ENCODE results near the gene EFNA1.

Gene EFNA1, protein sequence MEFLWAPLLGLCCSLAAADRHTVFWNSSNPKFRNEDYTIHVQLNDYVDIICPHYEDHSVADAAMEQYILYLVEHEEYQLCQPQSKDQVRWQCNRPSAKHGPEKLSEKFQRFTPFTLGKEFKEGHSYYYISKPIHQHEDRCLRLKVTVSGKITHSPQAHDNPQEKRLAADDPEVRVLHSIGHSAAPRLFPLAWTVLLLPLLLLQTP

DNA sequence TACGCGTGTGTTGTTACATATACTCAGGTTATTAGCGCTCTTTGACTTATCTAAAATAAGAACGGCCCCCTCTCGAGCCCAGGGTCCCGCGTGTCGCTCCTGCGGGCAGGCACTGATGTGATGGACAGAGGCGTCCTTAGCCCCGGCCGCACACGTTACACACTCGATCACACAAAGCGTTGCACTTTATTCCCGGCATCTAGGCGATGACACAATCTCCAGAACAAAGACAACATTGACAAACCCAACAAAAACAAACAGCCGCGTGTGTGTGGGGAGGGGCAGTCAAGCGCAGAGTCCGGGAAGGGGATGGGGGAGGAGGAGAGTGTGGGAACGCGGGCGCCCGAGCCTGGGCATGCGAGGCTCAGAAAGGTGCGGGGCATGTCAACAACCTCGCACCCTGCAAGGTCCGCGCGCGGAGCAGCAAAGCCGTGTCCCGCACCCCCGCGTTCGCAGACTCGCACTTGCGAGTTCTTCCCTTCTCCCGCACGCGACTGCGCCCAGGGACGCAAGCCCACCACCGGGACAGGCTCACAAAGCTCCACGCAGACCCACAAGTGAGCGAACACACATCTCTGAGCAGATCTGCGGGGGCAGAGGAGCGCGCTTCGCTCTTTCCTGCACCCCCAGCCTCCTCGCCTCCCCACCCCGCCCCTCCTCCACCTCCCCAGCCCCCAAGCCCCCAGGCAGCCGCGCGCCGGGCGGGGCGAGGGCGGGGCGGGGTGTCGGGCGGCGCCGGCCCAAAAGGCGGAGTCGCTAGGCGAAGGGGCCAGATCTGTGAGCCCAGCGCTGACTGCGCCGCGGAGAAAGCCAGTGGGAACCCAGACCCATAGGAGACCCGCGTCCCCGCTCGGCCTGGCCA lies at the start of gene EFNA1:
TSS of gene EFNA1 (plus strand) at position 772 of the 862 bp plus-strand sequence. CDS start 102 bp downstream, outside the sequence.
- H3K9me3 Mint-ChIP-seq, result no peaks in the 10 kb centered on the region
- DNase-seq (peak; percentile 38), ATAC-seq (peak; percentile 50)
- peak within 1 kb of the TSS; percentile 43 for H3K27ac Mint-ChIP-seq
- H3K4me1 Mint-ChIP-seq, result peaks cover 29% of the 10 kb centered on the region
- no peaks in the 10 kb centered on the region for H3K36me3 Mint-ChIP-seq (ENCODE audit: low read depth)
- H3K4me3 Mint-ChIP-seq, result peak within 1 kb of the TSS; percentile 73
- H3K27me3 Mint-ChIP-seq, result peaks cover 19% of the 10 kb centered on the region

DNA sequence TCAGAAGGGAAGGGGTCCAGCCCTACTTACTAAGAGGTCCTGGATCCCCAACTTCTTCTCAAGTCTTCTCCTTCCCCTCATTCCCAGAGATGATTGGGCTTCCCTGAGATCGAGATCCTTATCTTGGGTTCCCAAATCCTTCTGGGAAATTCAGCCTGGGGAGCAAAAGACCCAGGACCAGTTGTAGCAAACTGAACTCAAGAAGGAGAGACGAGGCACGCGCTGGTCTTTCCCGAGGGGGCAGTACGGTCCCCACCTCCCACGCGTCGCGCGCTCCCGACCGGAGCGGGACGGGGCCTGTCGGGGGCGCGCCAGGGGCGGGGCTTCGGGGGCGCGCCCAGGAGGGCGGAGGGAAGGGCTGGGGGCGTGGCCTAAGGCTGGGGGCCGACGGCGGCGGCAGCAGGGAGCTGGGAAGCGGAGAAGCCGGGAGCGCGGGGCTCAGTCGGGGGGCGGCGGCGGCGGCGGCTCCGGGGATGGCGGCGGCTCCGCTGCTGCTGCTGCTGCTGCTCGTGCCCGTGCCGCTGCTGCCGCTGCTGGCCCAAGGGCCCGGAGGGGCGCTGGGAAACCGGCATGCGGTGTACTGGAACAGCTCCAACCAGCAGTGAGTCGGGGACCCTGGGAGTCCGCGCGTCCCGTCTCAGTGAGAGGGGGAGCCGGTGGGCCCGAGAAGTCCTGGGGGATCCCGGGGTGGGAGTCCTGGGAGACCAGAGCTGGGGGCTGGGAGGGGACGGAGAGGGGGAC lies 49.0 kb upstream of the EFNA1 start, which contains the start of gene EFNA3:
TSS of gene EFNA3 (plus strand) at position 369 of the 741 bp plus-strand sequence. CDS start at position 474, 105 bp downstream.
- ATAC-seq (peak; percentile 17), DNase-seq (peak; percentile 76)
- Mint-ChIP-seq H3K36me3 (ENCODE audit: low read depth) (no peaks in the 10 kb centered on the region), H3K27ac (peak within 1 kb of the TSS; percentile 67), H3K4me1 (peaks cover 33% of the 10 kb centered on the region), H3K4me3 (peak within 1 kb of the TSS; percentile 59), H3K27me3 (peaks cover 37% of the 10 kb centered on the region), H3K9me3 (no peaks in the 10 kb centered on the region)

DNA sequence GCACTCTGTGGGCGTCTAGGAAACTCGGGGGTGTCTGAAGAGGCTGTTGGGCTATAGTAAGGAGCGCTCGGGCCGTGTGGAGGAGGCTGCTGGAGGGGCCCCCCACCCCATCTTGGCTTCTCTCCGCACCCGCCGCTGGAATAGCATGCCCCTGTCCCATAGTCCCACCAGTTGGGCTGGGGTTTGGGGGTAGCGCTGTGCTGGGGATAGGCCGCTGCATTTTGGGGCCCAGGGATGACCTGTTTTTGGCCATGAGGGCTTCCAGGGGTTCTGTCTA lies 48.5 kb upstream of the EFNA1 start:
- Mint-ChIP-seq H3K27ac (no peak overlapping the region), H3K4me1 (peaks cover 33% of the 10 kb centered on the region), H3K36me3 (ENCODE audit: low read depth) (no peaks in the 10 kb centered on the region), H3K4me3 (peak overlapping the region; percentile 59), H3K27me3 (peaks cover 42% of the 10 kb centered on the region), H3K9me3 (no peaks in the 10 kb centered on the region)
- no peak for ATAC-seq
- no peak for DNase-seq

DNA sequence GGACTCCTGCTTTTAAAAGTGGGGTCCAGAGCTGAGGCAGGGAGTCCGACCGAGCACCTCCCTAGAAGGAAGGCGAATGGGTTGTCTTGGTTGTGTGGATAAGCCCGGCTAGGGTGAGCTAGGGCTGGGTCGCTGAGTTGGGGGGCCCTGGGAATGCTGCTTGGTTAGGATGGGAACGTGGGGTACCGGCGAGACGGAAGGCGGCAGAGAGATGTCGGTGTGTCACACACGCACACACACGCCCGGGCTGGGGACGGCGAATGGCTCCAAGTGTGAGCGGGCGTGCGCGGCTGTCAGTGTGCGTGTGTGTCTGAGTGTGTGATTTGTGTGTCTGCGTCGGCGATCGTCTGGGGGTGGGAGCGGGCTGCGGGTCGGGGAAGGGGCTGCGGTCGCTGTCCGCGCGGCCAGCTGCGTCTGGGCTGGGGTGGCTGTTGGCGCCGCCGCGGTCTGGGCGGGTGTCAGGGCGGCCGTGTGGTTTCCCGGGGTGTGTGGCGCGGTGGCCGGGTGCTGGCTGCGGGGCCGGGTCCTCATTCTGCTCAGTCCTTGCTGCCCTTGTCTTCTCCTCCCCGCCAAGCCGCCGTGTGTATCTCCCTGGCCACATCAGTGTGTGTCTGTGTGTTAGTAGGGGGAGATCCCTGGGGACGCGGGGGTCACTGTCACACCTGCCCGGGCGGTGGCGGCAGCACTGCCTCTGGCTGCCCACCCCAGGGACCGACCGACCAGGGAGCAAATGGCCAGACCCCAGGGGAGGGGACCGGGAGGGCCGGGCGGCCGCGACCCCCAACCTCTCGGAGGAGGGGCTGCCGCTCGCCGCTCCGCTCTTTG lies 48.0 kb upstream of the EFNA1 start:
- Mint-ChIP-seq H3K27me3 (peaks cover 45% of the 10 kb centered on the region), H3K4me3 (peak overlapping the region; percentile 59), H3K36me3 (ENCODE audit: low read depth) (no peaks in the 10 kb centered on the region), H3K4me1 (peaks cover 38% of the 10 kb centered on the region), H3K27ac (peak overlapping the region; percentile 67), H3K9me3 (no peaks in the 10 kb centered on the region)
- DNase-seq (no peak), ATAC-seq (no peak)

DNA sequence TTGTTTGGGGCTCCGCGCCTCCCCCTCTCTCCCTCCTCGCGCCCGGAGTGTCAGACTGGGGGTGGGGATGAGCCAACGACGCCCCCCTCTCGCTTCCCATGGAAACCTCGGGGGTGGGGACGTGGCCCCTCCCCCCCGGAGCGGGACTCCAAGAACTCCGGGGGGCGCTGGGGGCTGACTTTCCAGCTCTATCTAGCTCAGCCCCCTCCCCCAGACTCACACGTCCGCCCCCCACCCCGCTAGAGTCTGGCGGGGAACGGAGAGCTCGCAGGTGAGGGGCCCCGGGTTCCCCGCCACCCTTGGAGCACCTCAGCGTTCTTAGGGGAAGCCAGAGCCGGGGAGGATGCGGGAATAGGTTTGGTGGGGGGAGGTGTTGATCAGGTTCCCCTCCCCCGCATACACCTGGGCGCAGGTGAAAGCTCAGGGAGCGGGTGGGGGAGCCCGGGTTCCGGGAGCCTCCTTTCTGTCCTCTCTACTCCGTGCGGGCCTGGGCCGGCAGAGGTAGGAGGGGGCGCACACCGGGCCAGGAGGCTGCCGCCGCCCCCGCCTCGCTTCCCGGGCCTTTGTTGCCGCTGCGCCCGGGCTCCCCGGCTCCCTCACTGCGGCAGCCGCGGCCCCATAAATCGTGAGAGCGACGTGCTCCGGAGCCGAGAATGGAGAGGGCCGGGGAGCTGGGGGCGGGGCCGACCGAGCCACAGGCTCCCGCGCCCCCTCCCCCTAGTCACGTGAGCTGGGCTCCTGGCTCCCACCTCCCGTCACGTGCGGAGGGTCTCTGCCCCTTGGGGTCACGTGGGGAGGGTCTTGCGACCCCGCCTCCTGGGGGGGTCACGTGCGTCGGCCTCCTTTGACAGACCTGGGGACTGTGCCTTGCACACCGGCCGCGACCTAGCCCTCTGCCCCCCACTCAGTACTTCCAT lies 47.1 kb upstream of the EFNA1 start:
- Mint-ChIP-seq H3K27ac (no peak overlapping the region), H3K36me3 (ENCODE audit: low read depth) (no peaks in the 10 kb centered on the region), H3K27me3 (peaks cover 45% of the 10 kb centered on the region), H3K4me1 (peaks cover 42% of the 10 kb centered on the region), H3K9me3 (no peaks in the 10 kb centered on the region), H3K4me3 (peak overlapping the region; percentile 43)
- DNase-seq, result no peak
- ATAC-seq, result no peak

DNA sequence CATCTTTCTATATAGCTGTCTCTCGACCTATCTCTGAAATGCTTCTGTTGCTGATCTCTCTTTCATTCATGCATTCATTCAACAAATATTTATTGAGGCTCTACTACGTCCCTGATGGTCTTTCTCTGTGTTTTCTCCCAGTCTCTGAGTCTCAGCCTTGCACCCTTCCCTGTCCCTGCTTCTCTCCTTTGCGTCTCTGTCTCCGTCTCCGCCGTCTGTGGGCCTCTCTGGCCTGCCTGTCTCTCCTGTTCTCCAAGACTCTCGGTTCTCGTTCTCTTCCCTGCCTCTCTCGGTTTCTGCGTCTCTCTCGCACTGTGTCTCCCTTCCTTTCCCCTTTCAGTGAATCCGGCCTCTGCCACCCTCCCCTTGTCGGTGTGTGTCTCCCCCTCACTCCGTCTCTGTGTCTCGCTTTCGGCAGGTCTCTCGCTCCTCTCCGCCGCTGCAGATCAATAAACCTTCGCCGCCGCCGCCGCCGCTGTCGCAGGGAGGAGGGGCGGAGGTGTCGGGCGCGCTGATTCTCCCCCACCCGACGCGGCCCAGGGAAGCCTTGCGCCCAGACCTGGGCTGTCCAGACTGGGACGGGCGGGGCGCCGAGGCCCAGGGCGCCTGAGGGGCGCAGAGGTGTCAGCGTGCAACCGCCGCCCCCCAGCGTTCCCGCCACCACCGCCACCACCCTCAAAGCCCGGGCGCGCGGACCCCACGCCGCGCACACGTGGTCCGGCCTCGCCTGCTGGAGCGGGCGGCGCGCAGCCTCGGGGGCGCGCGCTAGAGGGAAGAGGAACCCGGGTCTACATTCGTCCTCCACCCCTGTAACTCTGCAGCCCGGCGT lies 46.0 kb upstream of the EFNA1 start:
- Mint-ChIP-seq H3K27ac (peak overlapping the region; percentile 5), H3K36me3 (ENCODE audit: low read depth) (no peaks in the 10 kb centered on the region), H3K27me3 (peaks cover 45% of the 10 kb centered on the region), H3K4me3 (peak overlapping the region; percentile 43), H3K4me1 (peaks cover 49% of the 10 kb centered on the region), H3K9me3 (no peaks in the 10 kb centered on the region)
- DNase-seq (peak; percentile 34), ATAC-seq (no peak)

DNA sequence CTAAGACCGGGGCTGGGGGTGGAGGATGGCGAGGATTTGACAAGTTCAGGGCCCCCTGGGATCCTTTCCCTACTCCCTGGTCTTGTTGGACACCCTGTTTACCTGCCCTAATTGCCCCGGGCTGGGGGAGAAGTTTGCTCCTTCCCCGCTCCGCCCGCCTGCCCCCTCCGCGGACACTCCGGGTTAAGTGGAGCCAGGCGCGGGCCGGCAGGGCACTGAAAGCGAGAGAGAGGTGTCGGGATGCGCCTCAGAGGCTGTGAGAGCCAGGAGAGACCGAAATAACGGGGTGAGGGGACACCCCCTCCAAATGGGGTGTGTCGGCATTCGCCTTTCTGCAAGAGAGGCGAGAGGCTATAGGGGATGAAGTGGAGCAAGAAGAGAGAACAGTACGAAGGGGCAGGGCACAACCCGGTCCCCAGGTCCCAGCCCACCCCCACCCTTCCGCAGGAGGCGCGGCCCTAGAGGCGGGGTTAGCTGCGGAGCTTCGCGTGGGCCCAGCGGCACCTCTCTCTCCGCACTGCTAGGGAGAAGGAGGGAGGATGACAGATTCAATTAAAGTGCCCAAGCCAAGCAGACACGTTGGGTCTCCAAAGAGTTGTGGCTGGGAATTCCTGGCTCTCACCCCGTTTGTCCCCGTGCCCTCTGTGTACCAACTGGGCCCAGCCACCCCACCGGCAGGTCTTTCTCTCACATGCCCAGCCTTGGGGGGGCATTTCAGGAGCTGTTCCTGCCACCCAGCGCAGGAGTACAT lies 45.2 kb upstream of the EFNA1 start:
- Mint-ChIP-seq H3K4me3 (no peak overlapping the region), H3K27me3 (peaks cover 45% of the 10 kb centered on the region), H3K9me3 (no peaks in the 10 kb centered on the region), H3K27ac (no peak overlapping the region), H3K4me1 (peaks cover 49% of the 10 kb centered on the region), H3K36me3 (ENCODE audit: low read depth) (no peaks in the 10 kb centered on the region)
- ATAC-seq (no peak), DNase-seq (no peak)

DNA sequence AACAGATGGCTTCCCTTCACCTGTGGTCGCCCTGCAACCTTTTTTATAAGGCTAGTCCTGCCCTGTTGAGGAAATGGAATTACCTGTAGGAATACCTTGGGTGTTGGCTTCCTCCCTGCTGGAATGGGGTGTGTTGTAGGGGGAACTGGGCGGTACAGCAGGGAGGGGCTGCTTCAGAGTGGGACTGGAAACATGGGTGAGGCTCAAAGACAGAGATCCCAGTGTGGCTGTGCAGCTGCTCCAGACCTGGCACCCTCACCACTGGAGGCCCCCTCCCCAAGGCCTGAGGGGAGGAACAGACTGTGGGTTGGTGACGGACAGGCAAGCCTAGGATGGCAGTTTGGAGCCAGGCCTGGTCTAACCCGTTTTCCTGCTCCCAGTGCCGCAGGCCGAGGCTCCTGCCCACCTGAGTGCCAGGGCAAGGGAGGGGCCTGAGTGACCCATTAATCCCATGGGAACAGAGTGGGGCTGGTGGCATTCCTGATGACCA lies 44.6 kb upstream of the EFNA1 start:
- H3K4me3 Mint-ChIP-seq, result no peak overlapping the region
- ATAC-seq, result no peak
- H3K9me3 Mint-ChIP-seq, result no peaks in the 10 kb centered on the region
- H3K4me1 Mint-ChIP-seq, result peaks cover 49% of the 10 kb centered on the region
- peaks cover 45% of the 10 kb centered on the region for H3K27me3 Mint-ChIP-seq
- H3K27ac Mint-ChIP-seq, result no peak overlapping the region
- no peaks in the 10 kb centered on the region for H3K36me3 Mint-ChIP-seq (ENCODE audit: low read depth)
- no peak for DNase-seq

DNA sequence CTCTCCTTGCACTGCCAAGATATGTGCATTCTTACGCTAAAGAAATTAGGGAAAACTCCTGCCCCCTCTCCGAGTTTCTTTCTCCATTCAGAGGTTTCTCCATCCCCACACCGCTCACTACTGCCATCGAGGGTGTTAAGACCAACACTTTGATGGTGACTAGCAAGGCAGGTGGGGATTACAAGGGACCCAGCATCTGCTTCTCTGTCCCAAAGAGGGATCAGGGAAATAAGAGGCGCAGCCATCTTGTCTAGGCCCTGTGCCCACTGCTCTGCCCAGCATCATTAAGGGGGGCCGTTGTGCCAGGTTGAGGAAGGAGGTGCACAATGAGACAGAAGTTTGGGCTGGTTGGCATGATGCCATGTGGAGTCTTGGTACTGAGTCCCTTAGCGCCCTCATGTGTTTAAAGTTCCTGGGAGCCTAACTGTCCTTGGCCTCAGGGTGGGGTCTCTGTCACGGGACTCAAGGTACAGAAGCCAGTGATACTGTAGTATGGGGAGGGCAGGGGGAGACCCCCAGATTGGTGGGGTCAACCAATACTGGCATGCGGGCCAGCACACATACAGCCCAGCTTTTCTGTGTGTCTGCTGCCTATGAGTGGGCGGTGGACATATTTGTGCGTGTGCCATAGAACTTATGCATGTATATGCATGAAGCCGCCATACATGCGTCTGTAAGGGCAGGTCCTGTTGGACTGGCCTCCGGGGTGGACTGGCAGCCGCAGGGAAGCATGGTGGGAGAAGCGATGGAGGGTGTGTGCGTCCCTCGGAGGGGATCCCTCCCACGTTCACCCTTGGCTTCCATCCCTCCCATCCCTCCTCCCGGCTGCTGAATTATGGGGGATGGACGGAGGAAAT lies 43.6 kb upstream of the EFNA1 start:
- DNase-seq (peak; percentile 52), ATAC-seq (no peak)
- H3K27me3 Mint-ChIP-seq, result peaks cover 42% of the 10 kb centered on the region
- no peaks in the 10 kb centered on the region for H3K9me3 Mint-ChIP-seq
- H3K36me3 Mint-ChIP-seq (ENCODE audit: low read depth), result no peaks in the 10 kb centered on the region
- peaks cover 44% of the 10 kb centered on the region for H3K4me1 Mint-ChIP-seq
- H3K27ac Mint-ChIP-seq, result peak overlapping the region; percentile 96
- H3K4me3 Mint-ChIP-seq, result peak overlapping the region; percentile 91

DNA sequence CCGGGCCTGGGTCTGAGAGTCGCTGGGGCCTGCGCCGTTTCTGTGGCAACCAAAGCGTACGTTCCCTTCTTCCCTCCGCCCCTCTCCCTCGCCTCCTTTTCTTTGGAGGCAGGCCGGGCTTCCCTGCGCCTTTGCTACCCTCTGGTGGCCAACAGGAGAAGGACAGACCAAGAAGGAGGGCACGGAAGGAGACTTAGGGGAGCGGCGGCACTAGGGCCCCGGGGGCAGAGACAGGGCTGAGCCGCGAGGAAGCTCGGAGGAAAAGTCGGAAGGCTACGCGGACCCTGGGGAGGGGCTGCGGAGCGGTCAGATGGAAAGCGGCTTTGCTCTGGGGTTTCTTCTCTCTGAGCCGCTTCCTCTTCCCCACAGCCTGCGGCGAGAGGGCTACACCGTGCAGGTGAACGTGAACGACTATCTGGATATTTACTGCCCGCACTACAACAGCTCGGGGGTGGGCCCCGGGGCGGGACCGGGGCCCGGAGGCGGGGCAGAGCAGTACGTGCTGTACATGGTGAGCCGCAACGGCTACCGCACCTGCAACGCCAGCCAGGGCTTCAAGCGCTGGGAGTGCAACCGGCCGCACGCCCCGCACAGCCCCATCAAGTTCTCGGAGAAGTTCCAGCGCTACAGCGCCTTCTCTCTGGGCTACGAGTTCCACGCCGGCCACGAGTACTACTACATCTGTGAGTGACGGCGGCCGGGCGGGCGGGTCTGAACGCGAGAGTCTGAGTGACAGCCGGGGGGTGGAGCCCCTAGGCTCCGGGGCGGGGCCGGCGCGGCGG lies 42.8 kb upstream of the EFNA1 start:
- H3K4me3 Mint-ChIP-seq, result peak overlapping the region; percentile 91
- DNase-seq (peak; percentile 92), ATAC-seq (peak; percentile 84)
- no peaks in the 10 kb centered on the region for H3K9me3 Mint-ChIP-seq
- peaks cover 36% of the 10 kb centered on the region for H3K4me1 Mint-ChIP-seq
- H3K36me3 Mint-ChIP-seq (ENCODE audit: low read depth), result no peaks in the 10 kb centered on the region
- H3K27me3 Mint-ChIP-seq, result peaks cover 34% of the 10 kb centered on the region
- peak overlapping the region; percentile 96 for H3K27ac Mint-ChIP-seq

All from activated naive CD8-positive, alpha-beta T cell treated with anti-CD3 and anti-CD28 coated beads, Interleukin-2, amount 50 U/mL, for 24 hours (primary cell).